NCI-H524 (cell line): ENCODE data around the gene PSME4.
A peak's percentile ranks its signal among the peaks of the same experiment; 100 is the strongest.
"Not testable (repeated sequence)": the region's sequence is repeated elsewhere in the genome, so short reads cannot be mapped to it uniquely, and the experiment has no call there.

Experiments used
- DNase-seq, 2 experiments: peaks; one replicate each; lab custom pipeline; 2025; lab: John Stamatoyannopoulos, UW

Gene PSME4

GRCh38 chr2:53886406-53887280 is 84.2 kb downstream of the PSME4 start:
- DNase-seq, result no peak

- DNase-seq, result no peak
Observed at GRCh38 chr2:53884883-53885282, 85.9 kb downstream of the PSME4 start.

- no peak for DNase-seq
Observed at GRCh38 chr2:53881986-53882385, 88.8 kb downstream of the PSME4 start.

- no peak for DNase-seq
Observed at GRCh38 chr2:53881360-53881759, 89.4 kb downstream of the PSME4 start.

GRCh38 chr2:53880756-53881155 is 90.0 kb downstream of the PSME4 start:
- no peak for DNase-seq

- DNase-seq, result no peak
Observed at GRCh38 chr2:53877556-53877955, 93.2 kb downstream of the PSME4 start.

GRCh38 chr2:53877112-53877511 is 93.7 kb downstream of the PSME4 start:
- DNase-seq, result no peak

GRCh38 chr2:53874401-53874950 is 96.3 kb downstream of the PSME4 start:
- DNase-seq, result no peak

GRCh38 chr2:53867773-53868172 is 103.0 kb downstream of the PSME4 start:
- DNase-seq, result no peak

- DNase-seq, result no peak
Observed at GRCh38 chr2:53867169-53867568, 103.6 kb downstream of the PSME4 start.

GRCh38 chr2:53865962-53866361 is 104.8 kb downstream of the PSME4 start:
- no peak for DNase-seq

- no peak for DNase-seq
Observed at GRCh38 chr2:53865264-53865663, 105.5 kb downstream of the PSME4 start.

GRCh38 chr2:53863538-53864227 is 107.1 kb downstream of the PSME4 start:
- no peak for DNase-seq

- DNase-seq, result no peak
Observed at GRCh38 chr2:53861824-53862223, 109.0 kb downstream of the PSME4 start.

GRCh38 chr2:53859206-53860181 is 111.3 kb downstream of the PSME4 start, which contains the start of gene GPR75:
Gene GPR75, minus strand, starts transcription at chr2:53859967. Its CDS starts 5,211 bp downstream, at chr2:53854756.
- DNase-seq, result no peak

- DNase-seq, result peak in 1 of 2 experiments; percentile 7
Observed at GRCh38 chr2:53856272-53856671, 114.5 kb downstream of the PSME4 start.

- no peak for DNase-seq
Observed at GRCh38 chr2:53854678-53855077, 116.1 kb downstream of the PSME4 start.

- DNase-seq, result no peak
Observed at GRCh38 chr2:53852532-53852931, 118.3 kb downstream of the PSME4 start.

- not testable (repeated sequence) for DNase-seq
Observed at GRCh38 chr2:53851052-53851757, 119.6 kb downstream of the PSME4 start.

GRCh38 chr2:53848062-53848461 is 122.7 kb downstream of the PSME4 start:
- DNase-seq, result no peak

GRCh38 chr2:53843595-53843994 is 127.2 kb downstream of the PSME4 start:
- DNase-seq, result no peak
